Measurements from ENCODE around the gene PKDREJ.
A peak's percentile ranks its signal among the peaks of the same experiment; 100 is the strongest.

The PKDREJ gene

GRCh38 chr22:46239261-46240048, 23.7 kb downstream of the PKDREJ start:
- peak; percentile 21 for DNase-seq (ENCODE audit: low spot score)

- DNase-seq (ENCODE audit: low spot score), result no peak
Measured at GRCh38 chr22:46238541-46238940, 24.6 kb downstream of the PKDREJ start.

DNA sequence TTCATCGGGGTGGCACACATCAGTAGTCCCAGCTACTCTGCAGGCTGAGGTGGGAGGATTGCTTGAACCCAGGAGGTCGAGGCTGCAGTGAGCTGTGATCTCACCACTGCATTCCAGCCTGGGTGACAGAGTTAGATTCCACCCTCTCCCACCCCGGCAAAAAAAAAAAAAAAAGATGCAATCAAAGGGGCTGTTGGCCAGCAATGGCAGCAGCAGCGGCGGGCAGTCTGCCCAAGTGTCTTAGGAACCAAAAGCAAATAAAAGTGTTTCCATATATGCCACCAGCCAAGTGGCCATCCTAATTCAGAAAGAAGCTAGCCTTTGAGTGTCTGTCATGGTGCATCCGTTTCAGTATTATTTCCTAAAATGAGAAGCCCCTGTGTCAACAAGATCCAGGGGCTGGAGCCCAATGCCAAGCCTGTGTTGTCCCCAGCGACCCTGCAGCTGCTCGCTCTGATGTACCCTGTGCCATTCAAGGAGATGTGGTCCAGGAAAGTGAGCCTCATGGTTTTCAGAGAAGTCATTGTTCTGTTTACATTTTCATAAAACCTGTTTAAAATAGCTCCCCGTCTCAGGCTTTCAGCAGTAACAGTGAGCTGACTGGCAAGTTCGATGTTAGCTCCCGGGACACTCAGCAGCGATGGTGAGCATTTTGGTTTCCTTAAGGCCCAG, 25.6 kb downstream of the PKDREJ start:
- no peak for DNase-seq (ENCODE audit: low spot score)

DNA sequence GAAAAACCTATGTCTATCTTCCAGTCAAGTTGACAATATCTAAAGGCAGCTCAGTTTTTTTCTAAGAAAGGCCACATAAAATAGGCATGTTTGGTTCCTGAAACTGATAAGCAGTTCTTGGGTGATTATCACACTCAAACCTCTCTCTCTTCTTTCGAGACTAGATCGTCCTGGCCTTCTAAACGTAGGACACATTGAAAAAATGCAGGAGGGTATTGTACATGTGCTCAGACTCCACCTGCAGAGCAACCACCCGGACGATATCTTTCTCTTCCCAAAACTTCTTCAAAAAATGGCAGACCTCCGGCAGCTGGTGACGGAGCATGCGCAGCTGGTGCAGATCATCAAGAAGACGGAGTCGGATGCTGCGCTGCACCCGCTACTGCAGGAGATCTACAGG, 28.2 kb downstream of the PKDREJ start:
- no peak for DNase-seq (ENCODE audit: low spot score)

GRCh38 chr22:46233231-46233630, 29.9 kb downstream of the PKDREJ start:
- DNase-seq (ENCODE audit: low spot score), result no peak

- no peak for DNase-seq (ENCODE audit: low spot score)
Measured at GRCh38 chr22:46230262-46230901, 32.8 kb downstream of the PKDREJ start.

DNA sequence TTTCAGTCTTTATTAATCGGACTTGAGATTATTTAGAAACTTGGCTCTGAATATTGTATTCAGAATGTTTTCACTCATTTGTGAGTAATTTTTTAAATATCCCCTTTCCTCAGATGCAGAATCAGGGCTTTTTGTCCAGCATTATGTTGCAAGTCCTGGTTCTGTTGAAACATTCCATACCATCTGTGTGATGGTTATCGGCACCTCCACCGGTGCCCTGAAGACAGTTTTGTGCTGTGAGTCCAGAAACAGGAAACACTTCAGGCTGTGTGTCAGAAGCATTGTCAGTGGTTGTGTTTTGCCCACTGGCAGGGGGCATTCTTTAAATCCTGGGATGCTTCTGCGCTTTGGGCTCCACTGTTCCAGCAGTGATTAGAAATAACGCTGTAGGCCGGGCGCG, 33.4 kb downstream of the PKDREJ start:
- DNase-seq (ENCODE audit: low spot score), result no peak

DNA sequence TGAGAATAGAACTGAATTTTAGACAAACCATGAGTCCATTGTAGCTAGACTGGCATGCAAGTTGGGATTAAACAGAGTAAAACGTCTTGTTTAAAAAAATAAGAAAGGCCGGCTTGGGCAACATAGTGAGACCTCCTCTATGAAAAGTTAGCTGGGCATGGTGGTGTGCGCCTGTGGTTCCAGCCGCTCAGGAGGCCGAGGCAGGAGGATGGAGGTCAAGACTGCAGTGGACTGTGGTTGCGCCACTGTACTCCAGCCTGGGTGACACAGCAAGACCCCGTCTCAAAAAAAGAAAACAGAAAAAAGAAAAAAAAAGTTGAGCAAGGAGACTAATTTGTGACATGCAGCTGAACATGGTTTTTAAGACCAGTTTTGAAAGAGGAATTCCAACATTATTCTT, 36.6 kb downstream of the PKDREJ start:
- DNase-seq (ENCODE audit: low spot score), result no peak

GRCh38 chr22:46225631-46226030, 37.5 kb downstream of the PKDREJ start:
- DNase-seq (ENCODE audit: low spot score), result no peak

GRCh38 chr22:46224898-46225290, 38.2 kb downstream of the PKDREJ start:
- no peak for DNase-seq (ENCODE audit: low spot score)

- no peak for DNase-seq (ENCODE audit: low spot score)
Measured at GRCh38 chr22:46224044-46224897, 38.9 kb downstream of the PKDREJ start.

- no peak for DNase-seq (ENCODE audit: low spot score)
Measured at GRCh38 chr22:46220921-46221320, 42.2 kb downstream of the PKDREJ start.

- no peak for DNase-seq (ENCODE audit: low spot score)
Measured at GRCh38 chr22:46219636-46220035, 43.5 kb downstream of the PKDREJ start.

- no peak for DNase-seq (ENCODE audit: low spot score)
Measured at GRCh38 chr22:46214616-46215015, 48.5 kb downstream of the PKDREJ start.

- no peak for DNase-seq (ENCODE audit: low spot score)
Measured at GRCh38 chr22:46214149-46214548, 49.0 kb downstream of the PKDREJ start.

- no peak for DNase-seq (ENCODE audit: low spot score)
Measured at GRCh38 chr22:46213052-46213451, 50.1 kb downstream of the PKDREJ start.

DNA sequence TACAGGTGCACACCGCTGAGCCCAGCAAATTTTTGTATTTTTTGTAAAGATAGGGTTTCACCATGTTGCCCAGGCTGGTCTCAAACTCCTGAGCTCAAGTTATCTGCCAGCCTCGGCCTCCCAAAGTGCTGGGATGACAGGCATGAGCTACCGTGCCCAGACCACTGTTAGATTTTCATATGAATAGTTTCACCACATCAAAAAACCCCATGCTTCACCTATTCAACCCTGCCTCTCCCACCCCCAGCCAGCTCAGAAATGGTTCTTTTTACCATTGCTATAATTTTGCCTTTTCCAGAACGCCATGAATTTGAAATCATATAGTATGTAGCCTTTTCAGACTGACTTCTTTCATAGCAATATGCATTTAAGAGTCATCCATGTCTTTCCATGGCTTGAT, 50.9 kb downstream of the PKDREJ start:
- DNase-seq (ENCODE audit: low spot score), result no peak

GRCh38 chr22:46209262-46209661, 53.9 kb downstream of the PKDREJ start:
- DNase-seq (ENCODE audit: low spot score), result no peak
